ENCODE results near the gene CMPK1.

DNA sequence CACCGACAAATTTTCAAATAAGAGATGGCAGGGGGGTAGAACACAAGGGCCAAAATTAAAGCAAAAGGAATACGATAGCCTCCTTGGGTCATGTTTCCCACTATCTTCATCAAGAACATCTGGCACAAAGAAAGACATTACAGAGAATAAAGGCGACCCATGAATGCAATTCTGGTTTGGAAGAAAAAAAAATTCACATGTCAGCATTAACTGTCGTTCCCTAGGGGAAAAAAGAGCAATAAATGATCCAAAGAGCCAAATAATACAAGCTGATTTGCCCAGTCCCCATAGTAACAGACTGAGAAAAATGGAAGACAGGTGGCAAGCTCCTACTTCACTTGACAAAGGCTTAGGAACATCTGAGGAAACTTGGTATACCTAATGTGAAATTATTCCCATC lies 24.2 kb upstream of the CMPK1 start:
- TF ChIP-seq TAF1 (IDR thresholded peaks at IDR 0.05; ENCODE audit: low read depth) (no peak), POLR2AphosphoS5 (IDR thresholded peaks at IDR 0.05) (no peak), SMC3 (conservative IDR thresholded peaks at IDR 0.05; ENCODE audit: poor library complexity) (no peak), RAD21 (conservative IDR thresholded peaks at IDR 0.05) (no peak), EZH2 (IDR thresholded peaks at IDR 0.05; ENCODE audit: borderline replicate concordance, insufficient read depth, low read length, poor library complexity, severe bottlenecking) (no peak), EP300 (conservative IDR thresholded peaks at IDR 0.05; ENCODE audit: poor library complexity, severe bottlenecking) (no peak)
- TF ChIP-seq, protein P1, sequence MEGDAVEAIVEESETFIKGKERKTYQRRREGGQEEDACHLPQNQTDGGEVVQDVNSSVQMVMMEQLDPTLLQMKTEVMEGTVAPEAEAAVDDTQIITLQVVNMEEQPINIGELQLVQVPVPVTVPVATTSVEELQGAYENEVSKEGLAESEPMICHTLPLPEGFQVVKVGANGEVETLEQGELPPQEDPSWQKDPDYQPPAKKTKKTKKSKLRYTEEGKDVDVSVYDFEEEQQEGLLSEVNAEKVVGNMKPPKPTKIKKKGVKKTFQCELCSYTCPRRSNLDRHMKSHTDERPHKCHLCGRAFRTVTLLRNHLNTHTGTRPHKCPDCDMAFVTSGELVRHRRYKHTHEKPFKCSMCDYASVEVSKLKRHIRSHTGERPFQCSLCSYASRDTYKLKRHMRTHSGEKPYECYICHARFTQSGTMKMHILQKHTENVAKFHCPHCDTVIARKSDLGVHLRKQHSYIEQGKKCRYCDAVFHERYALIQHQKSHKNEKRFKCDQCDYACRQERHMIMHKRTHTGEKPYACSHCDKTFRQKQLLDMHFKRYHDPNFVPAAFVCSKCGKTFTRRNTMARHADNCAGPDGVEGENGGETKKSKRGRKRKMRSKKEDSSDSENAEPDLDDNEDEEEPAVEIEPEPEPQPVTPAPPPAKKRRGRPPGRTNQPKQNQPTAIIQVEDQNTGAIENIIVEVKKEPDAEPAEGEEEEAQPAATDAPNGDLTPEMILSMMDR (IDR thresholded peaks at IDR 0.05; ENCODE audit: poor library complexity, severe bottlenecking): no peak
- TF ChIP-seq, protein P2, sequence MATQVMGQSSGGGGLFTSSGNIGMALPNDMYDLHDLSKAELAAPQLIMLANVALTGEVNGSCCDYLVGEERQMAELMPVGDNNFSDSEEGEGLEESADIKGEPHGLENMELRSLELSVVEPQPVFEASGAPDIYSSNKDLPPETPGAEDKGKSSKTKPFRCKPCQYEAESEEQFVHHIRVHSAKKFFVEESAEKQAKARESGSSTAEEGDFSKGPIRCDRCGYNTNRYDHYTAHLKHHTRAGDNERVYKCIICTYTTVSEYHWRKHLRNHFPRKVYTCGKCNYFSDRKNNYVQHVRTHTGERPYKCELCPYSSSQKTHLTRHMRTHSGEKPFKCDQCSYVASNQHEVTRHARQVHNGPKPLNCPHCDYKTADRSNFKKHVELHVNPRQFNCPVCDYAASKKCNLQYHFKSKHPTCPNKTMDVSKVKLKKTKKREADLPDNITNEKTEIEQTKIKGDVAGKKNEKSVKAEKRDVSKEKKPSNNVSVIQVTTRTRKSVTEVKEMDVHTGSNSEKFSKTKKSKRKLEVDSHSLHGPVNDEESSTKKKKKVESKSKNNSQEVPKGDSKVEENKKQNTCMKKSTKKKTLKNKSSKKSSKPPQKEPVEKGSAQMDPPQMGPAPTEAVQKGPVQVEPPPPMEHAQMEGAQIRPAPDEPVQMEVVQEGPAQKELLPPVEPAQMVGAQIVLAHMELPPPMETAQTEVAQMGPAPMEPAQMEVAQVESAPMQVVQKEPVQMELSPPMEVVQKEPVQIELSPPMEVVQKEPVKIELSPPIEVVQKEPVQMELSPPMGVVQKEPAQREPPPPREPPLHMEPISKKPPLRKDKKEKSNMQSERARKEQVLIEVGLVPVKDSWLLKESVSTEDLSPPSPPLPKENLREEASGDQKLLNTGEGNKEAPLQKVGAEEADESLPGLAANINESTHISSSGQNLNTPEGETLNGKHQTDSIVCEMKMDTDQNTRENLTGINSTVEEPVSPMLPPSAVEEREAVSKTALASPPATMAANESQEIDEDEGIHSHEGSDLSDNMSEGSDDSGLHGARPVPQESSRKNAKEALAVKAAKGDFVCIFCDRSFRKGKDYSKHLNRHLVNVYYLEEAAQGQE (IDR thresholded peaks at IDR 0.05; ENCODE audit: borderline replicate concordance): no peak
